Activated naive CD8-positive, alpha-beta T cell treated with anti-CD3 and anti-CD28 coated beads, Interleukin-2, amount 50 U/mL, for 24 hours (primary cell): ENCODE data around the gene EHD3.
A peak's percentile ranks its signal among the peaks of the same experiment; 100 is the strongest.
"Not testable (repeated sequence)": the region's sequence is repeated elsewhere in the genome, so short reads cannot be mapped to it uniquely, and the experiment has no call there.

Source experiments
- ATAC-seq: fragments of 150-1000 bp; cut with Tn5 transposase; one replicate; pipeline ENCODE4 v1.10.0; 2021
- DNase-seq: peaks from one replicate; pipeline ENCODE4 v3.0.0; 2021
- H3K27ac Mint-ChIP-seq: one replicate; pipeline ENCODE4 v1.8.0; 2021; ENCODE audit warnings: mild to moderate bottlenecking, mixed read lengths
- H3K27me3 Mint-ChIP-seq: one replicate; pipeline ENCODE4 v1.8.0; 2021; ENCODE audit warnings: mixed read lengths
- H3K36me3 Mint-ChIP-seq: one replicate; pipeline ENCODE4 v1.8.0; 2021; ENCODE audit warnings: low read depth, mixed read lengths
- H3K4me1 Mint-ChIP-seq: one replicate; pipeline ENCODE4 v1.8.0; 2021; ENCODE audit warnings: mixed read lengths
- H3K4me3 Mint-ChIP-seq: one replicate; pipeline ENCODE4 v1.8.0; 2021; ENCODE audit warnings: mild to moderate bottlenecking, moderate library complexity, mixed read lengths
- H3K9me3 Mint-ChIP-seq: one replicate; pipeline ENCODE4 v1.8.0; 2021; ENCODE audit warnings: mixed read lengths

The EHD3 gene

GRCh38 chr2:31269087-31269486, 35.1 kb downstream of the EHD3 start:
- Mint-ChIP-seq H3K9me3 (no peaks in the 10 kb centered on the region), H3K27ac (no peak overlapping the region), H3K27me3 (no peaks in the 10 kb centered on the region), H3K36me3 (no peaks in the 10 kb centered on the region), H3K4me1 (no peaks in the 10 kb centered on the region), H3K4me3 (no peak overlapping the region)
- DNase-seq (no peak), ATAC-seq (no peak)

GRCh38 chr2:31270131-31270530, 36.2 kb downstream of the EHD3 start:
- no peaks in the 10 kb centered on the region for H3K4me1 Mint-ChIP-seq
- H3K36me3 Mint-ChIP-seq: no peaks in the 10 kb centered on the region
- H3K27me3 Mint-ChIP-seq: no peaks in the 10 kb centered on the region
- ATAC-seq (no peak), DNase-seq (no peak)
- H3K4me3 Mint-ChIP-seq: no peak overlapping the region
- H3K27ac Mint-ChIP-seq: no peak overlapping the region
- H3K9me3 Mint-ChIP-seq: no peaks in the 10 kb centered on the region

GRCh38 chr2:31270822-31271231, 36.9 kb downstream of the EHD3 start:
- Mint-ChIP-seq H3K27me3 (no peaks in the 10 kb centered on the region), H3K4me1 (no peaks in the 10 kb centered on the region), H3K9me3 (no peaks in the 10 kb centered on the region), H3K4me3 (no peak overlapping the region), H3K27ac (no peak overlapping the region), H3K36me3 (no peaks in the 10 kb centered on the region)
- no peak for DNase-seq
- no peak for ATAC-seq

- Mint-ChIP-seq H3K27me3 (peaks cover 2% of the 10 kb centered on the region), H3K27ac (no peak overlapping the region)
- no peak for DNase-seq
Measured at GRCh38 chr2:31271851-31272267, 37.9 kb downstream of the EHD3 start.

DNA sequence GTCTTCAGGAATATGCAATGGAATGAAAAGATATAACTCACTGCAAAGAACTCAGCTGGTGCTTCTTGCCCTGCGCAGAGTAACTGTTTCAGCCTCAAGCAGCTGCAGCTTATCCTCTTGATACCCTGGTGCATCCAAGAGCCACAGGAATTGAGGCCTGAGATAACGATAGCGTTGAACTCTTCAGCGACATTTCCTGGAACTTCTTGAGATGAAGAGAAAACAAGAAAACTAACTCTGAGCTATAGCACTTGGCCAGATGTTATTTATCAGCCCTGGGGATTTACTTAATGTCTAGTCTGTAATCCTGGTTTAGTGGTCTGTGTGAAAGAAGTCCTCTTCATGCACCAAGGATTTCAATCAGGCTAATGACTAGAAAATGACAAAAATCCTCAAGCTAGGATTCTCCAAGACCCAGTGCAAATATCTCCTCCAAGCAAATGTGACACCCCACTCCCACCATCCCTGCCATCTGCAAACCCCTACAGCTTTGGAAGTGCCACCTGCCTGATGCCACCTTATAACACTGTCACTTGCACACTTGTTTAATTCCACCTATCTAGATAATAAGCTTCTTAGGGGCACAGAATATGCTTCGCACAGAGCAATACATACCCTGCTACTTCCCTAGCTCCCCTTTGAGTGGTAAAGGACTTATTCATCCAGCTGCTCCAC, 40.6 kb downstream of the EHD3 start:
- Mint-ChIP-seq H3K4me3 (no peak overlapping the region), H3K4me1 (no peaks in the 10 kb centered on the region), H3K27me3 (peaks cover 2% of the 10 kb centered on the region), H3K36me3 (no peaks in the 10 kb centered on the region), H3K9me3 (no peaks in the 10 kb centered on the region), H3K27ac (no peak overlapping the region)
- ATAC-seq: no peak
- DNase-seq: no peak

More at GRCh38 chr2:31271851-31272267, 37.9 kb downstream of the EHD3 start:
- no peaks in the 10 kb centered on the region for H3K9me3 Mint-ChIP-seq
- no peaks in the 10 kb centered on the region for H3K4me1 Mint-ChIP-seq
- H3K36me3 Mint-ChIP-seq: no peaks in the 10 kb centered on the region
- ATAC-seq: no peak
- H3K4me3 Mint-ChIP-seq: no peak overlapping the region

GRCh38 chr2:31275976-31276375, 42.0 kb downstream of the EHD3 start:
- Mint-ChIP-seq H3K9me3 (no peaks in the 10 kb centered on the region), H3K27me3 (peaks cover 2% of the 10 kb centered on the region), H3K4me3 (no peak overlapping the region), H3K36me3 (no peaks in the 10 kb centered on the region), H3K27ac (no peak overlapping the region), H3K4me1 (no peaks in the 10 kb centered on the region)
- no peak for ATAC-seq
- DNase-seq: no peak

DNA sequence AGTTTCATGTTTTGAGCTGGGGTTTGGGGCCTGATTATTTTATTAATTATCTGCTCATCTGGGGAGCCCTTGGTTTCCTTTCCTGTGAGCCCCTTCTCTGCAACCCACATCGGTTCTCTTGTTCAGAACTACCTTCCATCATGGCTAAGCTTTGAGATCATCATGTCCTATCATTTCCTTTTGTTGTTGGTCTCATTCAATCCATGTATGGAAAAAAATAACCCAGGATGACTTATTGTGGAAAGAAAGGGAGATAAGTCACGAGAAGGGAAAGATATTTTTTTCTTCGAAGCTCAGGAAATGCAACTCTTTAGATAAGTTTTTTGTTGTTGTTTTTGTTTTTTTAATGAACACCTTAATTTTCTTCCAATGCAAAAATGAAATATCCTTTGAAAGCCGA, 43.7 kb downstream of the EHD3 start:
- no peak overlapping the region for H3K27ac Mint-ChIP-seq
- no peaks in the 10 kb centered on the region for H3K36me3 Mint-ChIP-seq
- no peaks in the 10 kb centered on the region for H3K4me1 Mint-ChIP-seq
- H3K9me3 Mint-ChIP-seq: no peaks in the 10 kb centered on the region
- peaks cover 2% of the 10 kb centered on the region for H3K27me3 Mint-ChIP-seq
- DNase-seq: no peak
- no peak overlapping the region for H3K4me3 Mint-ChIP-seq
- no peak for ATAC-seq

DNA sequence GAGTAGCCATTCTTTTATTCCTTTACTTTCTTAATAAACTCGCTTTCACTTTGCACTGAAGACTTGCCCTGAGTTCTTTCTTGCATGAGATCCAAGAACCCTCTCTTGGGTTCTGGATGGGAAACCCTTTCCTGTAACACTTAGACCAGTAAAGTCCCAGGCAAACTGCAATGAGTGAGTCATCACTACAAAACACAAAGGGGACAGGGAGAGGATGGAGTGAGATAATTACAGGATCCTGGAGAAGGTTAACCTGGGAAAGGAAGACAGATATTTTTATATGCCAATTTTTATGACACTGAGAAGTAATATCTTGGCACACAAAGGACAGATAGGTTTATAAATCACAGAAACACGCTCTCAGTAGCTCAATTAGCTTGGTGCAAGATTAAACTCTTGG, 48.7 kb downstream of the EHD3 start:
- Mint-ChIP-seq H3K27me3 (no peaks in the 10 kb centered on the region), H3K9me3 (no peaks in the 10 kb centered on the region), H3K4me1 (no peaks in the 10 kb centered on the region), H3K36me3 (no peaks in the 10 kb centered on the region), H3K27ac (no peak overlapping the region), H3K4me3 (no peak overlapping the region)
- ATAC-seq (no peak), DNase-seq (no peak)

DNA sequence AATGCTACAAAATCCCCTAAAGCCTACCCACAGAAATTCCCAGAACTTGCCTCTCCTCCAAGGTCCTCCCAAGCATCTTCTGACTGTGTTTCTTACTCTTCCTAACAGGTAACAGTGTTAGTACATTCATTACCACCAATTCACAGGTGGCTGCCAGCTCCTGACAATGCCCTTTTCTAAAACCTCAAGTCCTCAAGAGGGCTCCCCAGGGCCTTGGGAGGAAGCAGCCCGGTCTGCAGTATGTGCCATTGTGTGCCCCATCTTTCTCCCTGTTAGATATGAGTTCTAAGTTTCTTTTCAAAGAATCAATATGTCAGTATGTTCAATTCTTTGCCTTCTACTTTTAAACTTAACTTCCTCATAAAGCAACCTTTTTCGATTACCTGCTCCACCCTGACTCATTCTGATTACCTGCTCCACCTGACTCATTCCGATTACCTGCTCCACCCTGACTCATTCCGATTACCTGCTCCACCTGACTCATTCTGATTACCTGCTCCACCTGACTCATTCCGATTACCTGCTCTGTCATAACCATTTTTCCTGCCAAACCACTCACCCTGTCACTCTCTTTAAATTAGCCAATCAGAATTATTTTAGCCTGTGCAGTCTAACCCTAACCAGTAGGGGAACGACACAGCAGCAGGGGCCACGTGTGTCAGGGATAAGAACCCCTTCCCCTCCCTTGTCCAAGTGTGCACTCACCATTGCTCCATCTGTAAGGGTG, 49.4 kb downstream of the EHD3 start:
- H3K4me1 Mint-ChIP-seq, H3K4me3 Mint-ChIP-seq, H3K9me3 Mint-ChIP-seq, ATAC-seq, H3K36me3 Mint-ChIP-seq, H3K27me3 Mint-ChIP-seq, DNase-seq: not testable (repeated sequence)
- peak overlapping the region; percentile 34 for H3K27ac Mint-ChIP-seq

DNA sequence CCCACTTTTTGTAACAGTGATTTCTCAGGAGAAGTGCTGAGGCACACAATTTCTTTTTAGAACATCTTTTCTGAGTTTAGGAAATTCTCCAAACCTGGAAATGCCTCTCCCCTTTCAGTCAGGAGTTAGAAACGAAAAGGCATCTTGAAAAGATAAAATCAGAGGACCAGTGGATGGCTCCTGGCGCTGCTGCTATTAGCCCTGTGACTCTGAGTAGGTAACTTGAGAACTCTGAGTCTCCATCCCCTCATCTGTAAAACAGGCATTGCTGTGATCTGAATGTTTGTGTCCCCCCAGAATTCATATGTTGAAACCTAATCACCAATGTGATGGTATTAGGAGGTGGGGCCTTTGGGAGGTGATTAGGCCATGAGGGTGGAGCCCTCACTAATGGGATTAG, 50.2 kb downstream of the EHD3 start:
- Mint-ChIP-seq H3K4me1 (no peaks in the 10 kb centered on the region), H3K36me3 (no peaks in the 10 kb centered on the region)

DNA sequence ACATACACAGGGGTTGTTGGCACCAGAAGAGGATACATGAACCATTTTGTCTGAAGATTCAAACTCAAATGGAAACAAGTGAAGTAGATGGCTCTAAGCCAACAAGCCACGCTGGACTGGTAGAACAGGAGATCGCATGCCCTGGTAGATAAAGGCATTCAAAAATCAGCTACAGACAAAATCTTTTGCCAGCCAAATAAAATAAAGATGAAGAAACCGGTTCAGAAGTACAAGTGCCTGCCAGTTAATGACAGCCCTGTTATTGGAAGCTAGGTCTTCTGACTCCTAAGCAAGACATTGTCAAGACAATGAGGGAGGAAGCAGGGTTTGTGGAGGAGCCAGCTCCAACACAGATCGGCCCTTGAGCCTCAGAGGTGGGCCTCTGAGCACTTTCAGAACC, 52.3 kb downstream of the EHD3 start:
- Mint-ChIP-seq H3K27me3 (no peaks in the 10 kb centered on the region), H3K4me3 (no peak overlapping the region), H3K36me3 (no peaks in the 10 kb centered on the region), H3K27ac (no peak overlapping the region), H3K9me3 (no peaks in the 10 kb centered on the region), H3K4me1 (no peaks in the 10 kb centered on the region)
- ATAC-seq (no peak), DNase-seq (no peak)

More for the DNA sequence above, 50.2 kb downstream of the EHD3 start:
- no peaks in the 10 kb centered on the region for H3K27me3 Mint-ChIP-seq
- no peak overlapping the region for H3K27ac Mint-ChIP-seq
- no peaks in the 10 kb centered on the region for H3K9me3 Mint-ChIP-seq
- no peak overlapping the region for H3K4me3 Mint-ChIP-seq
- DNase-seq (no peak), ATAC-seq (no peak)

- Mint-ChIP-seq H3K4me3 (no peak overlapping the region), H3K36me3 (no peaks in the 10 kb centered on the region), H3K27ac (no peak overlapping the region), H3K27me3 (no peaks in the 10 kb centered on the region), H3K4me1 (no peaks in the 10 kb centered on the region), H3K9me3 (no peaks in the 10 kb centered on the region)
- ATAC-seq (no peak), DNase-seq (no peak)
Measured at GRCh38 chr2:31286961-31287550, 53.1 kb downstream of the EHD3 start.

- Mint-ChIP-seq H3K27me3 (no peaks in the 10 kb centered on the region), H3K36me3 (no peaks in the 10 kb centered on the region), H3K9me3 (no peaks in the 10 kb centered on the region)
Measured at GRCh38 chr2:31287654-31288053, 53.7 kb downstream of the EHD3 start.

GRCh38 chr2:31294196-31294595, 60.2 kb downstream of the EHD3 start:
- Mint-ChIP-seq H3K36me3 (no peaks in the 10 kb centered on the region), H3K4me1 (peaks cover 4% of the 10 kb centered on the region), H3K27ac (no peak overlapping the region), H3K9me3 (no peaks in the 10 kb centered on the region), H3K4me3 (no peak overlapping the region), H3K27me3 (no peaks in the 10 kb centered on the region)
- DNase-seq: no peak
- ATAC-seq: no peak

More at GRCh38 chr2:31287654-31288053, 53.7 kb downstream of the EHD3 start:
- Mint-ChIP-seq H3K27ac (no peak overlapping the region), H3K4me1 (no peaks in the 10 kb centered on the region), H3K4me3 (no peak overlapping the region)
- ATAC-seq (no peak), DNase-seq (no peak)

GRCh38 chr2:31296641-31297287, 62.8 kb downstream of the EHD3 start:
- Mint-ChIP-seq H3K27ac (no peak overlapping the region), H3K4me3 (no peak overlapping the region), H3K9me3 (no peaks in the 10 kb centered on the region), H3K36me3 (no peaks in the 10 kb centered on the region), H3K27me3 (peaks cover 1% of the 10 kb centered on the region), H3K4me1 (peaks cover 4% of the 10 kb centered on the region)
- ATAC-seq (no peak), DNase-seq (no peak)
